22Rv1 (cell line): Measurements from ENCODE around the gene ALDH2.

Experiments used
- CTCF ChIP-seq: fragments of 450-650 bp; IDR thresholded peaks from 2 replicates; pipeline ENCODE4 v1.5.1; 2017; ENCODE audit warnings: mild to moderate bottlenecking
- ZFX ChIP-seq: fragments of 450-650 bp; IDR thresholded peaks from 2 replicates; pipeline ENCODE4 v1.6.1; 2017; ENCODE audit warnings: antibody characterized with exemption, borderline replicate concordance

DNA sequence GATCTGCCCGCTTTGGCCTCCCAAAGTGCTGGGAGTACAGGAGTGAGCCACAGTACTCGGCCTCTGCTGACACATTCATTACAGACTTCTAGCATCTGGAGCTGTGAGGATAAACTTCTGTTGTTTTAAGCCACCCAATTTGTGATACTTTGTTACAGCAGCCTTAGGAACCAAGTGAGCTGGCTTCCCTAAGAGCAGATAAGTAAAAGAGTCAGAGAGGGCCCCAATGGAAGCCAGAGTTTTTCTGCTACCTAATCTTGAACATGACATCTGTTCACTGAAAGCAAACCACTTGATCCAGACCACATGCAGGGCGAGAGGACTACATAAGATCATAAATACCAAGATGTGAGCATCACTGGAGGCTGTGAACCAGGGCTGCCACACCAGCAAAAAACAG, 71.6 kb downstream of the ALDH2 start:
- no peak for TF ChIP-seq CTCF
- no peak for TF ChIP-seq ZFX
